GM21360 (cell line): ENCODE data around the gene SPC24.
"Not testable (repeated sequence)": the region's sequence is repeated elsewhere in the genome, so short reads cannot be mapped to it uniquely, and the experiment has no call there.

ENCODE experiments used
- ATAC-seq: cut with Tn5 transposase; IDR thresholded peaks from one replicate; pipeline ENCODE4 v1.9.1; 2021; ENCODE audit warnings: mild to moderate bottlenecking, moderate library complexity; ENCODE audit not compliant: unreplicated experiment

SPC24 gene

DNA sequence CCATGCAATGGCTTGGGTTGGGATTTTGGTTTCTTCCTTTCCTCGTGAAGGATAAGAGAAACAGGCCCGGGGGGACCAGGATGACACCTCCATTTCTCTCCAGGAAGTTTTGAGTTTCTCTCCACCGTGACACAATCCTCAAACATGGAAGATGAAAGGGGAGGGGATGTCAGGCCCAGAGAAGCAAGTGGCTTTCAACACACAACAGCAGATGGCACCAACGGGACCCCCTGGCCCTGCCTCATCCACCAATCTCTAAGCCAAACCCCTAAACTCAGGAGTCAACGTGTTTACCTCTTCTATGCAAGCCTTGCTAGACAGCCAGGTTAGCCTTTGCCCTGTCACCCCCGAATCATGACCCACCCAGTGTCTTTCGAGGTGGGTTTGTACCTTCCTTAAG lies 24.1 kb downstream of the SPC24 start:
- no peak for ATAC-seq

- ATAC-seq, result no peak
Observed at GRCh38 chr19:11130824-11131455, 24.6 kb downstream of the SPC24 start.

DNA sequence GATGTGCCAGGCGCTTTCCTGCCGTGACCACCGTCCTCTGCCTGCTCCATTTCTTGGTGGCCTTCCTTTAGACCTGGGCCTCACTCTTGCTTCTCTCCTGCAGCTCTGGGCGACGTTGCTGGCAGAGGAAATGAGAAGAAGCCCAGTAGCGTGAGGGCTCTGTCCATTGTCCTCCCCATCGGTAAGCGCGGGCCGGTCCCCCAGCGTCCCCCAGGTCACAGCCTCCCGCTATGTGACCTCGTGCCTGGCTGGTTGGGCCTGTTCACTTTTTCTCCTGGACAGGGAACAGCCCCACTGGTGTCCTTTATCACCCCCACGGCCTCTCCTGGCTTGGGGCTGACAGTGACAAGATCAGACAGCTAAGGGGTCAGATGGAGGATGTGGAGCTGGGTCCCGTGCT lies 27.7 kb downstream of the SPC24 start:
- ATAC-seq, result no peak

- ATAC-seq, result no peak
Observed at GRCh38 chr19:11125994-11126685, 29.4 kb downstream of the SPC24 start.

DNA sequence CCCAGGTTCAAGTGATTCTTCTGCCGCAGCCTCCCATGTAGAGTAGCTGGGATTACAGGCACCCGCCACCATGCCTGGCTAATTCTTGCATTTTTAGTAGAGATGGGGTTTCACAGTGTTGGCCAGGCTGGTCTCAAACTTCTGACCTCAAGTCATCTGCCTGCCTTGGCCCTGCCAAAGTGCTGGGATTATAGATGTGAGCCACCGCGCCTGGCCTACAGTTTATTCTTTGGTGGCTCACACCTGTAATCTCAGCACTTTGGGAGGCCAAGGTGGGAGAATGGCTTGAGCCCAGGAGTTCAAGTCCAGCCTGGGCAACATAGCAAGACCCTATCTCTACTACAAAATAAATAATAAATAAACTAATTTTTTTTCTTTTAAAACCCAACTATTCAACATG lies 31.4 kb downstream of the SPC24 start:
- not testable (repeated sequence) for ATAC-seq

- ATAC-seq, result no peak
Observed at GRCh38 chr19:11123114-11123513, 32.5 kb downstream of the SPC24 start.

GRCh38 chr19:11121963-11122362 lies 33.6 kb downstream of the SPC24 start:
- ATAC-seq, result not testable (repeated sequence)

- ATAC-seq, result no peak
Observed at GRCh38 chr19:11116507-11116906, 39.1 kb downstream of the SPC24 start.

DNA sequence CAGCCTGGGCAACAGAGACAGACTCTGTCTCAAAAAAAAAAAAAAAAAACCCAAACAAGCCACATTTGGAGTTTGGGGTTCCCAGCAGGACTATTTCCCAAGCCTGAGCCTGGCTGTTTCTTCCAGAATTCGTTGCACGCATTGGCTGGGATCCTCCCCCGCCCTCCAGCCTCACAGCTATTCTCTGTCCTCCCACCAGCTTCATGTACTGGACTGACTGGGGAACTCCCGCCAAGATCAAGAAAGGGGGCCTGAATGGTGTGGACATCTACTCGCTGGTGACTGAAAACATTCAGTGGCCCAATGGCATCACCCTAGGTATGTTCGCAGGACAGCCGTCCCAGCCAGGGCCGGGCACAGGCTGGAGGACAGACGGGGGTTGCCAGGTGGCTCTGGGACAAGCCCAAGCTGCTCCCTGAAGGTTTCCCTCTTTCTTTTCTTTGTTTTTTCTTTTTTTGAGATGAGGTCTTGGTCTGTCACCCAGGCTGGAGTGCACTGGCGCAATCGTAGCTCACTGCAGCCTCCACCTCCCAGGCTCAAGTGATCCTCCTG lies 39.6 kb downstream of the SPC24 start:
- ATAC-seq, result no peak

- ATAC-seq, result no peak
Observed at GRCh38 chr19:11115042-11115441, 40.5 kb downstream of the SPC24 start.

GRCh38 chr19:11113140-11113708 lies 42.4 kb downstream of the SPC24 start:
- no peak for ATAC-seq

- ATAC-seq, result no peak
Observed at GRCh38 chr19:11111771-11112144, 43.8 kb downstream of the SPC24 start.

- no peak for ATAC-seq
Observed at GRCh38 chr19:11111117-11111770, 44.3 kb downstream of the SPC24 start.

- no peak for ATAC-seq
Observed at GRCh38 chr19:11108746-11109145, 46.8 kb downstream of the SPC24 start.

DNA sequence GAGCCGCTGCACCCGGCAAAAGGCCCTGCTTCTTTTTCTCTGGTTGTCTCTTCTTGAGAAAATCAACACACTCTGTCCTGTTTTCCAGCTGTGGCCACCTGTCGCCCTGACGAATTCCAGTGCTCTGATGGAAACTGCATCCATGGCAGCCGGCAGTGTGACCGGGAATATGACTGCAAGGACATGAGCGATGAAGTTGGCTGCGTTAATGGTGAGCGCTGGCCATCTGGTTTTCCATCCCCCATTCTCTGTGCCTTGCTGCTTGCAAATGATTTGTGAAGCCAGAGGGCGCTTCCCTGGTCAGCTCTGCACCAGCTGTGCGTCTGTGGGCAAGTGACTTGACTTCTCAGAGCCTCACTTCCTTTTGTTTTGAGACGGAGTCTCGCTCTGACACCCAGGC lies 49.1 kb downstream of the SPC24 start:
- no peak for ATAC-seq

GRCh38 chr19:11105014-11105636 lies 50.5 kb downstream of the SPC24 start:
- no peak for ATAC-seq

- not testable (repeated sequence) for ATAC-seq
Observed at GRCh38 chr19:11103667-11104066, 51.9 kb downstream of the SPC24 start.

- ATAC-seq, result no peak
Observed at GRCh38 chr19:11102944-11103343, 52.6 kb downstream of the SPC24 start.

- ATAC-seq, result no peak
Observed at GRCh38 chr19:11101057-11101456, 54.5 kb downstream of the SPC24 start.

DNA sequence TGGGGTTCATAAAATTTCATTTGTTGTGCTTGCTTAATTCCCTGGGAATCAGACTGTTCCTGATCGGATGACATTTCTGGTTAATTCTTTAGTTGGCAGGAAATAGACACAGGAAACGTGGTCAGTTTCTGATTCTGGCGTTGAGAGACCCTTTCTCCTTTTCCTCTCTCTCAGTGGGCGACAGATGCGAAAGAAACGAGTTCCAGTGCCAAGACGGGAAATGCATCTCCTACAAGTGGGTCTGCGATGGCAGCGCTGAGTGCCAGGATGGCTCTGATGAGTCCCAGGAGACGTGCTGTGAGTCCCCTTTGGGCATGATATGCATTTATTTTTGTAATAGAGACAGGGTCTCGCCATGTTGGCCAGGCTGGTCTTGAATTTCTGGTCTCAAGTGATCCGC lies 55.5 kb downstream of the SPC24 start:
- no peak for ATAC-seq

- ATAC-seq, result no peak
Observed at GRCh38 chr19:11098861-11099260, 56.7 kb downstream of the SPC24 start.
